ENCODE results near the gene PLOD3. TPM values are rescaled to one million over a fixed set of nuclear protein-coding genes. Genes with fewer than 3 reads are reported as not detected.
A peak's percentile ranks its signal among the peaks of the same experiment; 100 is the strongest.

PLOD3 gene
- total and polyA plus RNA-seq, 12 donors: 27.1 to 61.2 (median 36.9) TPM

GRCh38 chr7:101166909-101167644 lies 50.3 kb downstream of the PLOD3 start:
- intact Hi-C loops (cut with DNase I): no loop called here
- ATAC-seq: no peak
- TF ChIP-seq CTCF (IDR thresholded peaks at IDR 0.05): no peak
- H3K27me3 ChIP-seq: peaks cover 48 to 100% (median 98%) of the 10 kb centered on the region in 7 donors
- WGBS, 2 donors: 1% methylated on average over 16 to 19 of the region's 19 CpGs
- no peaks in the 10 kb centered on the region for H3K9me3 ChIP-seq
- H3K27ac ChIP-seq: no peak overlapping the region
- no peak overlapping the region for H3K4me3 ChIP-seq
- DNase-seq: no peak
- H3K36me3 ChIP-seq: no peaks in the 10 kb centered on the region
- H3K4me1 ChIP-seq: peaks cover 16 to 63% (median 39%) of the 10 kb centered on the region in 9 donors

DNA sequence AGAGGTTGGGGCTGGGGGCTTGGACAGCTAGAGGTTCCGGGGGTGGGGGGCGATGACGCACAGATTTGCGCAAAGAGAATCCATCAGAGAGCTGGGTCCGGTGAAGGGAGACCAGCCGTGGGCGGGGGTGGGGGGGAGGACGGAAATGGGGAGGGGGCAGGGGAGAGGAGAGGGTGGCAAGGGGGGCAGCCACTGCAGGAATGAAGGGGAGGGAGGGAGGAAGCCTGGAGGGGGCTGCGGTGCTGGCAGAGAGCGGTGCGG lies 50.8 kb downstream of the PLOD3 start:
- Histone ChIP-seq H3K4me3 (no peak overlapping the region), H3K27me3 (peaks cover 43 to 100% (median 97%) of the 10 kb centered on the region in 7 donors), H3K9me3 (no peaks in the 10 kb centered on the region), H3K36me3 (no peaks in the 10 kb centered on the region), H3K27ac (no peak overlapping the region), H3K4me1 (peaks cover 13 to 58% (median 40%) of the 10 kb centered on the region in 9 donors)
- TF ChIP-seq CTCF (IDR thresholded peaks at IDR 0.05): no peak
- no peak for ATAC-seq
- intact Hi-C loops (cut with DNase I): no loop called here
- DNase-seq: no peak
- 0 to 2% methylated on average over 8 to 11 of the region's 11 CpGs for WGBS, 2 donors

DNA sequence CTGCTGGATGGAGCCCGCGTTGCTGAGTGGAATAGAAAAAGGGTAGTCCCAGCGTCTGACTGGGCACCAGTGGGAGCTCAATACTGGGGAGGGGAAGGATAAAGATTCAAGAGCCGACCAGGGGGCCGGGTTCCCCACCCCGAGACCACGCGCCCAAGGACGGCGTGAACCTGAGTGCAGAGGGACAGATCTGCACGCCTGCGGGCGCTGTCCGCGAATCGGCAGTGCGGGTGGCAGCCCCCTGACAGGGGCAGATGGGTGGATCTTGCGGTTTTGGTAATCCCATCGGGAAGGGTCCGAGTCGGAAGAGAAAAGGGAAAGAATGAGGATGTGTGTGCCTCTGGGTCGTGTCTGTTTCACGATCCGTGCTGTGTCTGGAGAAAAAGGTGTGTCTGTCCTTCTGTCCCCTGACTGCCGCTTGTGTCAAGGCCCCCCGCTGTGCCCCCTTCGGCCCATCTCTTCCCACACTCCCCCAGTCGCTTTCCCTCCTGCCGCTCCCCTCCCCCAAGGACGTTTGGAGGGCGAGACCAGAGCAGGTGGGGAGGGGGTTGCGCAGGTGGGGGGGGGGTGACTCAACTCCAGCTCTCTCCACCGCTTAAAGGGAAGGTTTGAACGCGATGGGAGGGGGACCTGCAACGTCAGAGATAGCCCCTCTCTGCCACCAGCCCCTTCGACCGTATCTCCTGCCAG lies 51.3 kb downstream of the PLOD3 start:
- no peak for DNase-seq

More for the DNA sequence above, 51.3 kb downstream of the PLOD3 start:
- Histone ChIP-seq H3K27ac (no peak overlapping the region), H3K4me3 (peak overlapping the region in 4 of 10 donors; percentile 23 to 31 (median 26)), H3K27me3 (peaks cover 40 to 100% (median 97%) of the 10 kb centered on the region in 7 donors), H3K9me3 (no peaks in the 10 kb centered on the region), H3K36me3 (peaks cover 0 to 2% (median 0%) of the 10 kb centered on the region in 9 donors), H3K4me1 (peaks cover 13 to 57% (median 40%) of the 10 kb centered on the region in 9 donors)
- no peak for ATAC-seq
- 1 to 2% methylated on average over 36 to 38 of the region's 38 CpGs for WGBS, 2 donors
- no peak for TF ChIP-seq CTCF (IDR thresholded peaks at IDR 0.05)
- intact Hi-C loops (cut with DNase I): no loop called here

Measured in heart right ventricle (tissue), 16 donors.